ENCODE measurements around the gene MEF2C.

The MEF2C gene

DNA sequence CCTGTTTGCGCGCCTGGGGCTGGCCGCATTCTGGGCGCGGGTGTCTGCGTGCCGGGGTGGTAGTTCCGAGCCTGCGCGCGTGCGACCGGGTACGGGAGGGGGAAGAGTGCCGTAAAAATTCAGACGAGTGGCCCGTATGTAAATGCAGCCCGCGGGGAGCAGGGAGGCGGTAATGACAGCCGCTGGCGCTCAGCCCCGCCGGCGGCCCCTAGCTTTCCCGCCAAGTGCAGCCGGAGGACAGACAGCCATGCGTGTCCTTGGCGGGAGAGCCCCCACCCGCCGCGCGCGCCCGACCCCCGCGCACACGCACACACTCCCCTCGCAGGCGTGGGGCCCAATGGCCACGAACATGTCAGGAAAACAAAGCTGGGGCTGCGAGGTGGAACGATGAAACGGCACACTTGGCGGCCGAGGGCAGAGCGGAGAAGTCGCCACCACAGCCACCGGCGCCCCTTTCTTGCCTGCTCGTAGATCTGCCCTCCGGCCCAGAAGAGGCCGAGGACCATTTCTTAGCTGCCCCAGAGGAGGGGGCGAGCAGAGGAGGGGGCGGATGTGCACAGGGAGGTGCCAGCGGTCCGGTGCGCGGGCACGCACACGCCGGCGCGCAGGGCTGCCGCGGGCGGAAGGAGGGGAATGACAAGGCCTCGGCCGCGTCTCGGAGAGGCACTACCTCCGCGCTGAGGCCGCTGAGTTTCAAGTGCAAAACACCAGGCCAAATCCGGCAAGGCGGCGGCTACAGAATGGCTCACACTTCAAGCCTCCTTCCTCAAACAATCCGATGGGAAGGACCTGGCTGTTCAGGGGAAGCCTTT lies 208.4 kb downstream of the MEF2C start:
- no peak for DNase-seq (ENCODE audit: low read depth in 2 of 2)

DNA sequence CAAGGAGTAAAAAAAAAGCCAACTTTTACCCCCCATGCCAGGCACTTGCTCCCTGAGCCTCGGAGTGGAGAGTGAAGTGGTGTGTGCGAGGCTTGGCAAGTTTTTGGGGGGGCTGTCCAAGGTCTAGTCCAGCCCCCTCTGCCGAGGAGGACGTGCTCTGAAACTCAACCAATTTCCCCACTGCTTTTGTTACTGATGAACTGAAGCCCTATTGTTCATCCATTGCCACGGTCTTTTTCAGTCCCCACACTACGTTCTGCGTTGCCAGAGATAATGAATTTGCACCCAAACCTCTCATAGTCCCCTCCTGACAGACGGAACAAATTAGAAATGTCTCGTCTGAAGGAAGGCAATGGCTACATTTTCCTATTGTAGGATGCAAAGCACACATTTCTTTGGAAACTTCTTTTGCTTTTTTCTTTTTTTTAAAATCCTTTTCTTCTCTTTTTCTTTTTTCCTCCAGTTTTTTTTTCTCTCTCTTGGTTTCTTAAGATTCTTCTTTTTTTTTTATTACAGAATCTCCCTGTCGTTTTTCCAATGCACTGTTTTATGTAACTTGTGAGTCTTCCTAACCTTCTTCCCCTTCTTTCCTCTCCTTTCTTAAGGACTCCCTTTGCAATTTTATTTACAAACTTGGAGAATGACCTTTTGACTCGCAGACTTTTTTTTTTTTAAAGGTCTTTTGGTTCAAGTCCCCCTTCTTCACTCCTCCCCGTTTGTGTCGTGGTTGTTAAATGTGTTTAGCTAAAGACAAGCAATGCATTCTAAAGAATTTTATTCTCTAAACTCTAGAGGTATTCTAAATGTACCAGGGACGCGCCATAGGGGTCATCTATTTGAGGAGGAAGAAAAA lies 209.5 kb downstream of the MEF2C start:
- no peak for DNase-seq (ENCODE audit: low read depth in 2 of 2)

DNA sequence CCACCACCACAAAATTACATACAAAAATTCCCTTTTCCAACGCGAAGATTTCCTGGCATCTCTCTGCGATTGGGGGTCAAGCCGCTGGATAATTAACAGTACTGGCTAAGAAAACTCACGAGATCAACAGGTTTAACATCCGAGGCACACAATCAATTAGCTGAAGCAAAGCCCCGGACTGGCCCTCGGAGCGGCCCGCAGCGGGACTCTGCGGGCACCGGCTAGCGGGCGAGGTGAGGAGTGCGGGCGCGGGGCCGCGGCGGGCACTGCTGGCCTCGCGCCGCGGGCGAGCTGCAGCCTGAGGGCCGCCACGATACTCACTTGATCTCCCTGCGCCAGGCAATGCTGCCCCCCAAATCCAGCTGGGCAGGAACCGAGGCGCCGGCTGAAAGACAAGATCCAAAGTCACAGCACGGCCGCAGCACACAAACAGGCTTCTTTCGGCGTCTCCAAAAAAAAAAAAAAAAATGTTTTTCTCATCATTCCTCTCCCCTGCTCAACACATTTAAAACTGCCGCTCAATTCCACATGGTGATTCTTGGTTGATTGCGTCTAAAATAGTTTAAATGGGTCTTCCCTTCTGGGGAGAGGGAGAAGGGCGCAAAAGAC lies 210.2 kb downstream of the MEF2C start:
- no peak for DNase-seq (ENCODE audit: low read depth in 2 of 2)

DNA sequence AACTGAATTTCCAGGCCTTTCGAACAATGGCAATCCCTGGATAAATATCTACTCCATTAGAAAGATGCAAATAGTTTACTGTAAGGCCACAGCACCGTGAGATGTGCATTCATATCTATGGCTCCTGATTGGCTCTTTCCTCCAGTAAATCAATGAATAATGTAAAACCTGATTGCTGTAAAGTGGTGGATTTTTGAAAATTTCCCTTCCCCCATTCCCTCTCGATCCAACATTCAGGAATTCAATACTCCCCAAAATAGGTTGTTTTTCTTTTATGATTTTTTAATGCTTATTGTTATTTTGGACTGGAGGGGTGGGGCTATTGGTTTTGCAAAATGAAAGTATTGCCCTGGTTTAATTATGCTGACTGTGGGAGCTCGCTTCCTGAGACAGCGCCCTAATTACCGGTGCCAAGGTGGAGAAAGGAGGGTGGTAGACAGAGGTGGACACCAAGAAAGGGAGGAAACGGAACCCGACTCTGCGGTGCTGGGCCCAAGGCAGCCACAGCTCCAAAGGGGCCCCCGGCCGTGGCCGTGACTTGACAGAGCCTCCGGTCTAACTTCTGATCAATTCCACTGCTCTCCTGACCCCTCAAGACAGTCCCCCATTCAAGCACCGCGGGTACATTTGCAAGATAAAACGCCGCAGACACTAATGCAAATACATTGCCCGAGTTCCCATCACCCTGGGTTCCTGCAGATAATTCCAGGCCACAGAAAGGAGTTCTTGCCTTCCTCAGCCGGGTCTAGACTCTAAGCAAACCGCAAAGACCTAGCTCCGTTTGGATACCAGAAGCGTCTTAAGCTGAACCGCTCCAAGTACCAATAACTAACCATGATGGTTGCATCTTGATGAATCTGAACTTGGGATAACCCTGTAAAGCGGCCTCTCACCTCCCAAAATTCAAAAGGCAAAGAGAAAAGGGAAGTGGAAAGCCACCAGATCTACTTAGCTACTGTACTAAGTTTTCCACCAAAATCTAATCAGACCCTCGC lies 211.2 kb downstream of the MEF2C start:
- DNase-seq (ENCODE audit: low read depth in 2 of 2), result no peak

DNA sequence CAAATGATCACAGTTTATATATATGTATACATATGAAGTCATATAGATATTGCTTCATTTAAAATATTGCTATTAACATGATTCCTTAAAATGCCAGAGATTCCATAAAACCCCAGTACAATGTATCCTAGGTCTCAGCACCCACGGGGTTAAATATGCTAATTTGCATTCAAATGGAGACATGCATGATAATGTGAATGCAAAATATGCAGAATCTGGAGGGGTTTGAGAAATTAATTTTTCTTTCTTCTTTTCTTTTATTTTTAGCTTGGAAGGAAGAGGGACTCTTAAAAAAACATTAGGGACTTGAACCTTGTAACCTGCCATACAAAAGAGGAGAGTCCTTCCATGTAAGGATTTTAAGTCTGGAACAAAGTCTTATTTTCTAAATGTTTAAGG lies 211.9 kb downstream of the MEF2C start:
- no peak for DNase-seq (ENCODE audit: low read depth in 2 of 2)

DNA sequence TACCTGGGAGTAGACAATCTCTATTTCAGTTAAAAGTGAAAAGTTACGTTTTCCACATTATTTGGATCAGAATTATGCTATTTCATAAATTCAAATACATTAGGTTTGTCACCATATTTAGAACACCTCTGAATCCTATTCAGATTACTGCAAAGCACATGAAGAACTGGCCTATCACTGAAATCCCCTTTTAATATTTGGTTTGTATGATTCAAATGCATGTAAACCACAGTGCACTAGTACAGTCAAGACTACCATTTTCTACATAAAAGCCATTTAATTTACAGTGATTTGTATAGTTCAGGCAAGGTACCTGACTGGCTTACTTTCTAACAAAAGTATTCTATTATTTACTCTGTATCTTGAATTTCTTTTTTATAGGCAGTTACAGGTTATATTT lies 212.5 kb downstream of the MEF2C start:
- no peak for DNase-seq (ENCODE audit: low read depth in 2 of 2)

DNA sequence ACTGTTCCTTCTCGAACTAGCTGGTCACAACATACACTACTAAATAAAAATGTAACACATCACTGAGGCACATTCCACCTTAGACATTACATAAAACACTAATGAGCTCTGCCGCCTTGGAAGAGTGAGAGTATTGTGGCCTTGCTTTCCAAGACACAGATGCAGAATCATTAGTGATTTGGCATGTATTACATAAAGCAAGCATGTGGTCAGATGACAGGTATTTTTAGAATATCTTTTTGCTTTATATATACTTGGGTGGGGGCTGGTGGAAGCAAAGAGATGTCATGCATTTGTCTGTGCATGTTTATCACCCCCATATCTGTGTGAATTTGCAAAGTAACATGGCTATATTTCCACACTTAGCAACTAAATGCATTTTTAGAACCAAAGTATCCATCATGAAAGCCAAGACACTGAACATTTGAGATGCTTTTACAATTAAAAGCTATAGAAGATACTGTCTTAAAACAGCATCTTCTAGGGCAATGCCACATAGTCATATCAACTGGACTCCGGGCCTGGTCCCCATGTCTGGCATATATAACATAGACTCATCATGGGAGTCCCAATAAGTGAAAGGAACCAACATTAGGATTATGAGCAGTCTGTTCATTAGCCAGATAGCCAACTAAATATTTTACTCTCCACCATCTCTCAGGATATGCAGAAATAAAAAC lies 213.5 kb downstream of the MEF2C start:
- DNase-seq (ENCODE audit: low read depth in 2 of 2), result no peak

DNA sequence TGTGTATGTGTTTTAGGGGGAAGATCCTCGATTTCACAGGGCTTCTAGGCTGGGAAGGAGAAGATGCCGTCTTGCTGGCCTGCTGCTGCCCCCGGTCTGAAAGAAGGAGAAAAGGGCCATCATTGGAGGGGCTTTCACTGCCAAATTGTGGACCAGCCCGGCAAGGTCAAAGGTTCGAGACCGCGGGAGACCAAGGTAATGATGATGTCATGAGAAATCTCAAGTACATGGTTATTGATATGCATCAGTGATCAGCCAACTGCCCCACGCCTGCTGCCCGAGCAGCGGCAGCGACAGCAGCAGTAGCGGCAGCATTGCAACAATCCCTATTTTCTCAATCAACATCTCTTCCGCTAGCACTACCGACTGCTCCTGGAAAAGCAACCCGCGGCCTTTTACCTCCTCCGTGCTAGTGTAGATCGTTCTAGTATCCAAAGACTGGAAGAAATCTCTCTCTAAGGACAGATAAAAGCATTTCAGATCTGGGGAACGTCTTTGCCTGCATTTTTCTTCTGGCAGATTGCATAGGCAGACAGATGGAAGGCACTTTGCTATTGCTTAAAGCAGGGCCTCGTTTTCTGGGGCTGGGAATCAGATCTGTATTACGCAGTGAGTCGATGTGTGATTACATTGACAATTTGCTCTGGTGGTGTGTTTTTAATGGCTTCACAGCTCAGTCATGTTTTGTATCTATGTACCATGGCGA lies 215.3 kb downstream of the MEF2C start:
- DNase-seq (ENCODE audit: low read depth in 2 of 2), result no peak
